SH-SY5Y (cell line): ENCODE results near the gene IMMP2L.

Source experiments
- GATA2 ChIP-seq: IDR thresholded peaks from 2 replicates; pipeline ENCODE4 v1.6.1; 2011; ENCODE audit warnings: mild to moderate bottlenecking, low read depth, low read length
- GATA3 ChIP-seq: IDR thresholded peaks from 2 replicates; pipeline ENCODE4 v1.6.1; 2011; ENCODE audit warnings: low read depth, mild to moderate bottlenecking, low read length, moderate library complexity

Gene IMMP2L

DNA sequence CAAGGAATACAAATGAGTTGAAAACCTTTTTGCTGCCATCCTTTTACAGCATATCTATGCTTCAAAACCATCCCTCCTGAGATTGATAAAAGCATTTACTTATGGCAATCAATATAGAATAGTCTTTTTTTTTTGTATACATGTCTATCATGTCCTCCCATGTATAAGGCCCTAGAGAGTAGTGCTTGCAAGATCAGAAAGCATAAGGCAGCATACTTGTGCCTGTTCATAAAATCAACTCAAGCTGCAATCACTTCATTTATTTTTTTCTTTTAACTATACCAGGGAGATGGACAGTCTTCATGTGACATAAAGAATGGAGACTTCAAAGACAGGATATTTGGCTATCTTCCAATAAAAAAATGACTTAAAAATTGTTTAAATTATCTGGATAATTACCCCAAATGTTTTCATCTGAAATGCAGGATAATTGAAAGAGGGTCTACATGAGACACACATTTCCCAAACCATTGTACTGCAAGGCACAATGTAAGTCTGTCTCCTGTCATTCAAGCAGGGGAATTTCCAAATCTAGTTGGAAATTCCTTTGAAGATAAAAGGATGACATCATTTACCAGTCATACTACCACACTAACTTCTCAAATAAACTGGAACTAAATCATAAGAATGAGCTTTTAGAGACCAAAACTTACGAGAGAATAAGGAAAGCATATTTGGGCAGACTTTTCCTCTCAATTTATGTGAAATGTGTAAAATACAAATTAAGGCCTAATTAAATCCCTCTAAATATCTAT, 448.9 kb downstream of the IMMP2L start:
- TF ChIP-seq GATA2 (no peak), GATA3 (no peak)

- TF ChIP-seq GATA3: no peak
- no peak for TF ChIP-seq GATA2
These were observed 449.9 kb downstream of the IMMP2L start for GRCh38 chr7:111112439-111112838.

- TF ChIP-seq GATA2: no peak
- TF ChIP-seq GATA3: no peak
These were observed 453.8 kb downstream of the IMMP2L start for GRCh38 chr7:111108496-111108895.

DNA sequence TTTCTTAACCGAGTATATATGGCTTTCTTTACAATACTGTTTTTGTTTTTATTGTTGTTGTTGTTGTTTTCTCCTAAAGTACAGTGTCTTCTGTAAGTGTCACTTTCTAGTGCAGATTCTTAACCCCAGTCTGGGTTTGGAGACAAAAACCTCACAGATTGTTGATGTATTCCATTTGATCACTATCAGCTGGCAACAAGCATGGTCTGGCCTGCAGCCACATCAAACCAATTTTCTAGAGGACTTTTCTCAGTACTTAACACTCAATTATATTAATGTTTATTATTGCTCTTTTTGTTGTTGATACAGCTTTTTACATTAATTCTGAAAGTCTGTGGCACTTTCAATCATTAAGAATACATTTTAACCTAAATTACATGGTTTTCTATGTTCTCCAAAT, 454.3 kb downstream of the IMMP2L start:
- TF ChIP-seq GATA2: peak; percentile 96
- peak; percentile 97 for TF ChIP-seq GATA3

GRCh38 chr7:111107579-111107978, 454.7 kb downstream of the IMMP2L start:
- TF ChIP-seq GATA3 (no peak), GATA2 (no peak)

GRCh38 chr7:111105269-111105668, 457.0 kb downstream of the IMMP2L start:
- TF ChIP-seq GATA2: no peak
- TF ChIP-seq GATA3: no peak

GRCh38 chr7:111104710-111105109, 457.6 kb downstream of the IMMP2L start:
- TF ChIP-seq GATA2: no peak
- TF ChIP-seq GATA3: no peak

GRCh38 chr7:111103678-111104274, 458.5 kb downstream of the IMMP2L start:
- TF ChIP-seq GATA3 (no peak), GATA2 (no peak)

- TF ChIP-seq GATA3: no peak
- TF ChIP-seq GATA2: no peak
These were observed 459.2 kb downstream of the IMMP2L start for GRCh38 chr7:111103136-111103535.

GRCh38 chr7:111101856-111102646, 460.2 kb downstream of the IMMP2L start:
- TF ChIP-seq GATA2: peak; percentile 96
- peak; percentile 98 for TF ChIP-seq GATA3

GRCh38 chr7:111098926-111099250, 463.4 kb downstream of the IMMP2L start:
- TF ChIP-seq GATA2: no peak

DNA sequence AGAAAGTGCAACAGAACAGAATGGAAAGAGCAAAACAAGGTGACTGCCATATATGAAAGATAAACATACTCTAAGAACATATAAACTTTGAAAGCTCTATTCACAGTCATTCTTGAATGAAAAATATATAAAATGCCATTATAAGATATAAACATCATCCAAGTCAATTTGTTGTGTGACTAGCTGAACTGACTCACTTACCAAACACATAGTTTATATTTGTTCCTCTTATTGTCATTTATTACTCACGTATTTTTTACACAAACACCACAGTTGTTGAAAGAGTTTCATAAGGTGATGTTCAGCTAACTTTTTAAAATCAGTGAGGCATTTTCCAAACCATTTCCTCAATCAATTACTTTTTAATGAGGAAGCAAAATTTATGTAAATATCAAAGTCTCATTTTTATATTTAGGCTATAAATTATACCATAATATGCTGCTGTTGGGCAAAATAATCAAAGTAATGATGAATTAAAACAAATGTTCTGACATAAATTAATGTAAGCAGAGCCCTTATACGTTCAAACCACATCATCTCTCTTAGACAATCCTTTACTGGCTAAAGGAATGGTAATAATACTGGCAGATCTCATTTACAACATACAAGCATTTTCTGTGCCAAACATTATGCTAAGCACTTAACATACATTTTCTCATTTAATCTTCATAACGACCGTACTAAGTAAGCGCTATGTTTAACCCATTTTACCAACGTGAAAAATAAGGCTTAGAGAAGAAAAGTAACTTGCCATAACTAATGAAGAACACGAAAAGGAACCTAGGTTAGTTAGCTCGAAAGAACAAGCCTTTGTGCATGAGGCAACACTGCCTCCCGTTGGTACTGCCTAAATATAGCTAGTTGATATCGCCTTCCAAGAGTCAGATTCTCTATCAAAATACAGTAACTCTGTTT, 464.0 kb downstream of the IMMP2L start:
- TF ChIP-seq GATA3 (no peak), GATA2 (no peak)

DNA sequence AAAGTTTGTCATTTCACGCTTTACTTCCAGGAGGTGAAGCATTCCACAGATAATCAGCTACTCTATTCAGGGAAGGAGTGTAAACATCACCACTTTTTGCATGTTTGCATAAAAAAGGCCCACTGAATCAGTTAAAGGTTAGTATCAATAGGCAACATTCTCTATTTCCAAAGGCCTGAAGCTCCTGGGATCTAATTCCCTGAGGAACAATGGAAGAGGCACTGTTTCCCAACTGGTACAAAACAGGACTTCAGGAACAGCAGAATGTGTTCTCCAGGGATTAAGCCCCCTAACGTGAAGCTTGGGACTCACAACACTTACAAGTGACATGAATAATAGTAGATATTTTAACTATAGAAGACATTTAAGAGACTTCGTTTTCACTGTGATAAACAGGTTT, 465.3 kb downstream of the IMMP2L start:
- TF ChIP-seq GATA2 (no peak), GATA3 (no peak)

DNA sequence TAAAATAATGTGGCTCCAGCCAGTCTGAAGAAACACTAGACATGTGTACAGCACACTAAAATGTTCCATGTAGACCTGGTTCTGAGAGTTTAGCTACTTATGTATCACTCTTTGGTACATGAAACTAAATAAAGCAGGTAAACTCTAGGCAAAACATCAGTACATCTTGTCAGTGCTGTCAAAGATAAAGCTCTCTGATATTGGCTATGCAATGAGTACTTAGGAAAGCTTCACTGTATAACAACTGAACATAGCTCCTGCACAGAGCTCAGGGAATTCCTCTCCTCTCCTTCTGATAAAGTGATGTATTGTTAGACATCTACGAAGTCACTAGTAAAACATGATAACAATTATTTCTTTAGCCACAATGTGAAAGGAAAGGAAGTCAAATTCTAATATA, 467.9 kb downstream of the IMMP2L start:
- TF ChIP-seq GATA2 (no peak), GATA3 (peak; percentile 19; the same call in 1 of the 2 replicates)

DNA sequence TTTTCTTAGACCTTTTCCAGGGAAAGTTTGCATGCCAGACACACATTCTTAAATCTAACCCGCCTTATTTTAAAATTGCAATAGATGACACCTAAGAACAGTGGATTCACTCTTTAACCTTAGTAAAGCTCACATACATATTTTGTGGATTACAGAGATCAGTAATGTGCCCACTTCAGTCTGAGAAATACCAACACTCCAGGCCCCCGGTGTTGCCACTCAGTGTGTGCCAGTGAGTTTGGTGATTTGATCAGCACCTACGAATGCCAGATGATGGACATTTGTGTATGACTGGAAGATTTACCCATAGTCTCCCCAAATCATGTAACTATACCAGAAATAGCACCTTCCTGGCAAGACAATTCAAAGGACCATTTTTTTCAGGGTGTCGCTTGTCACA, 468.8 kb downstream of the IMMP2L start:
- TF ChIP-seq GATA3: no peak
- no peak for TF ChIP-seq GATA2
